ENCODE results near the gene TMEM108. TPM values are rescaled to one million over a fixed set of nuclear protein-coding genes. Genes with fewer than 3 reads are reported as not detected.

TMEM108 gene
- total and polyA plus RNA-seq, 2 of the 4 experiments (the other 2 are of a cell fraction): 0.18 to 2.2 TPM

- TF ChIP-seq CTCF (conservative IDR thresholded peaks at IDR 0.05; ENCODE audit: low read depth, low read length) (no peak), CHD1 (IDR thresholded peaks at IDR 0.05; ENCODE audit: low read depth, low read length) (no peak)
These were observed 345.0 kb downstream of the TMEM108 start (continued) for GRCh38 chr3:133383175-133383574.

GRCh38 chr3:133383741-133384140 lies 345.6 kb downstream of the TMEM108 start:
- in situ Hi-C loops (cut with MboI; ENCODE audit: low sequenced_read_pairs) (no loop called here), dilution Hi-C loops (cut with HindIII; ENCODE audit: low sequenced_read_pairs, unreplicated experiment) (no loop called here), intact Hi-C loops (cut with micrococcal nuclease) (loop anchor here (1.0 to 2.0 kb wide), 3 partner anchors 39 to 653 kb away; no protein-coding TSS in a partner anchor)
- H3K36me3 ChIP-seq (ENCODE audit: control insufficient read depth, insufficient read depth, low read length): no peaks in the 10 kb centered on the region
- 0 out of 4 replicates have a peak, but pooled peaks cover 0 to 3% of the 10 kb centered on the region in 2 experiments for H3K79me1 ChIP-seq (ENCODE audit: low read depth in 1 of 2, low read length in 2 of 2)
- H2AFZ ChIP-seq (replicated peaks; ENCODE audit: low read length, poor library complexity): no peak overlapping the region
- WGBS, 2 experiments (ENCODE audit: extremely low coverage in 2 of 2, insufficient read length in 1 of 2): no CpG with 5 or more reads among the region's 5 CpGs
- ATAC-seq (ENCODE audit: low read depth) (no peak), DNase-seq (no peak)
- no peak overlapping the region for H3K4me3 ChIP-seq (ENCODE audit: insufficient read depth, low read depth, low read length)
- H4K5ac ChIP-seq (ENCODE audit: low read depth, low read length): no peak overlapping the region
- H3K9me3 ChIP-seq (ENCODE audit: control insufficient read depth, insufficient read depth, low read length): no peaks in the 10 kb centered on the region
- no peaks in the 10 kb centered on the region for H4K20me1 ChIP-seq (ENCODE audit: insufficient read depth, low read length)
- no peak overlapping the region for H2BK15ac ChIP-seq (ENCODE audit: low read depth, low read length)
- no peak overlapping the region for H4K8ac ChIP-seq (ENCODE audit: low read depth in 2 of 2, low read length in 2 of 2)
- no peak overlapping the region for H3K18ac ChIP-seq (ENCODE audit: low read depth, low read length)
- H3K14ac ChIP-seq (replicated peaks; ENCODE audit: low read depth, low read length): no peak overlapping the region
- H2BK20ac ChIP-seq (ENCODE audit: low read depth, low read length): no peak overlapping the region
- no TSS peak for BruUV-seq (replicated peaks)
- no peak overlapping the region for H3K9ac ChIP-seq (ENCODE audit: low read depth, low read length)
- ChIA-PET CTCF (interaction anchor here (1.3 to 1.4 kb wide), 2 partner anchors 342 to 657 kb away, joined by 4 to 6 read pairs; no protein-coding TSS in a partner anchor), POLR2A (ENCODE audit: unreplicated experiment) (no interaction called here)
- no peak overlapping the region for H4K91ac ChIP-seq (ENCODE audit: insufficient read depth, low read depth, low read length)
- H3K27ac ChIP-seq (ENCODE audit: insufficient read depth, low read length): no peak overlapping the region
- H3K27me3 ChIP-seq (ENCODE audit: control insufficient read depth, insufficient read depth, low read length): no peaks in the 10 kb centered on the region
- H3K4ac ChIP-seq (ENCODE audit: low read depth, low read length): no peak overlapping the region
- no peaks in the 10 kb centered on the region for H3K9me1 ChIP-seq (ENCODE audit: insufficient read depth, low read length)
- no peak overlapping the region for H2BK5ac ChIP-seq (ENCODE audit: low read depth, low read length, poor library complexity, severe bottlenecking)
- H3K23ac ChIP-seq (ENCODE audit: low read depth, low read length): no peak overlapping the region
- H2AK5ac ChIP-seq (ENCODE audit: low read depth, low read length): 0 out of 2 replicates have a peak overlapping the region, but pooled peaks have one; percentile 30
- H2AK9ac ChIP-seq (replicated peaks; ENCODE audit: low read depth, low read length, poor library complexity): no peak overlapping the region
- 0 out of 2 replicates have a peak, but pooled peaks cover 2% of the 10 kb centered on the region for H3K4me1 ChIP-seq (ENCODE audit: control insufficient read depth, insufficient read depth, low read length)
- H3K4me2 ChIP-seq (ENCODE audit: low read depth, low read length): no peak overlapping the region
- no peak overlapping the region for H3K56ac ChIP-seq (ENCODE audit: extremely low read depth, insufficient read depth, low read length)
- H2BK120ac ChIP-seq (ENCODE audit: low read depth, low read length): no peak overlapping the region
- TF ChIP-seq NFE2L2 (IDR thresholded peaks at IDR 0.05; ENCODE audit: low read depth, low read length): no peak
- no peak for TF ChIP-seq FOS (IDR thresholded peaks at IDR 0.05; ENCODE audit: low read depth, low read length)
- no peak for TF ChIP-seq POLR2A (IDR thresholded peaks at IDR 0.05; ENCODE audit: low read depth, low read length)
- no peak for TF ChIP-seq USF2 (IDR thresholded peaks at IDR 0.05; ENCODE audit: low read depth, low read length)
- no peak for TF ChIP-seq RAD21 (IDR thresholded peaks at IDR 0.05; ENCODE audit: low read length)
- no peak for TF ChIP-seq SMC3 (IDR thresholded peaks at IDR 0.05; ENCODE audit: low read depth, low read length)
- TF ChIP-seq CEBPB (IDR thresholded peaks at IDR 0.05; ENCODE audit: low read depth, low read length): no peak
- no peak for TF ChIP-seq RCOR1 (IDR thresholded peaks at IDR 0.05; ENCODE audit: insufficient replicate concordance, low read length)
- TF ChIP-seq MAZ (IDR thresholded peaks at IDR 0.05; ENCODE audit: borderline replicate concordance, low read depth, low read length): no peak
- TF ChIP-seq CTCF (conservative IDR thresholded peaks at IDR 0.05; ENCODE audit: low read depth, low read length): no peak
- no peak for TF ChIP-seq RFX5 (IDR thresholded peaks at IDR 0.05; ENCODE audit: low read depth, low read length)
- TF ChIP-seq CHD1 (IDR thresholded peaks at IDR 0.05; ENCODE audit: low read depth, low read length): no peak
